ENCODE data around the gene SIAE. TPM values are rescaled to one million over a fixed set of nuclear protein-coding genes. Genes with fewer than 3 reads are reported as not detected.

Gene SIAE
- total RNA-seq, 4 donors from 2014 or later, result 33.9 to 52.5 (median 41.6) TPM

DNA sequence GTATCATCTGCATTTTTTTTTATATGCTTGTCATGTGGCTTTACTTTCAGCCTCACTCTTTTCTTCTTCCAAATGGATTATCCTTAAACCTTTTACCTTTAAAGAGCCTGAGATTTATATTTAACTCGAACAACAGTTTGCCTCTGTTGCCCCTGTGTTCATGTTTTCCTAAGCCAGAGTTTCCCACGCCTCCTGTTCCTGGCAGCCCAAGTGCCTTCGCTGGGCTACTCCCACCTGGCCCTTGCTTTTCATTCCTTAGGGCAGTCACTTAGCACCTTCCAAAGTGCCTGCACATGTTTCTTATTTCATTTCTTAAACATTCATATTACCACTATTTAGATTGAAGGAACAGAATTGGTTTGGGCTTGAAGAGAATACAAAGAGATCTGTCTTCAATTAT is 37.6 kb downstream of the SIAE start:
- TF ChIP-seq, protein P1, sequence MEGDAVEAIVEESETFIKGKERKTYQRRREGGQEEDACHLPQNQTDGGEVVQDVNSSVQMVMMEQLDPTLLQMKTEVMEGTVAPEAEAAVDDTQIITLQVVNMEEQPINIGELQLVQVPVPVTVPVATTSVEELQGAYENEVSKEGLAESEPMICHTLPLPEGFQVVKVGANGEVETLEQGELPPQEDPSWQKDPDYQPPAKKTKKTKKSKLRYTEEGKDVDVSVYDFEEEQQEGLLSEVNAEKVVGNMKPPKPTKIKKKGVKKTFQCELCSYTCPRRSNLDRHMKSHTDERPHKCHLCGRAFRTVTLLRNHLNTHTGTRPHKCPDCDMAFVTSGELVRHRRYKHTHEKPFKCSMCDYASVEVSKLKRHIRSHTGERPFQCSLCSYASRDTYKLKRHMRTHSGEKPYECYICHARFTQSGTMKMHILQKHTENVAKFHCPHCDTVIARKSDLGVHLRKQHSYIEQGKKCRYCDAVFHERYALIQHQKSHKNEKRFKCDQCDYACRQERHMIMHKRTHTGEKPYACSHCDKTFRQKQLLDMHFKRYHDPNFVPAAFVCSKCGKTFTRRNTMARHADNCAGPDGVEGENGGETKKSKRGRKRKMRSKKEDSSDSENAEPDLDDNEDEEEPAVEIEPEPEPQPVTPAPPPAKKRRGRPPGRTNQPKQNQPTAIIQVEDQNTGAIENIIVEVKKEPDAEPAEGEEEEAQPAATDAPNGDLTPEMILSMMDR (IDR thresholded peaks at IDR 0.05), result no peak
- no peak for TF ChIP-seq POLR2A (IDR thresholded peaks at IDR 0.05)
- Histone ChIP-seq H3K9me3 (no peaks in the 10 kb centered on the region), H3K36me3 (peaks cover 57 to 72% of the 10 kb centered on the region in 2 donors), H3K4me1 (no peaks in the 10 kb centered on the region), H3K27me3 (no peaks in the 10 kb centered on the region), H3K27ac (no peak overlapping the region), H3K4me3 (replicated peaks in 1 of 3) (no peak overlapping the region)
- intact Hi-C loops (cut with DNase I), result no loop called here
- 82 to 89% methylated on average over 3 of the region's 3 CpGs for WGBS, 2 donors
- no peak for DNase-seq

DNA sequence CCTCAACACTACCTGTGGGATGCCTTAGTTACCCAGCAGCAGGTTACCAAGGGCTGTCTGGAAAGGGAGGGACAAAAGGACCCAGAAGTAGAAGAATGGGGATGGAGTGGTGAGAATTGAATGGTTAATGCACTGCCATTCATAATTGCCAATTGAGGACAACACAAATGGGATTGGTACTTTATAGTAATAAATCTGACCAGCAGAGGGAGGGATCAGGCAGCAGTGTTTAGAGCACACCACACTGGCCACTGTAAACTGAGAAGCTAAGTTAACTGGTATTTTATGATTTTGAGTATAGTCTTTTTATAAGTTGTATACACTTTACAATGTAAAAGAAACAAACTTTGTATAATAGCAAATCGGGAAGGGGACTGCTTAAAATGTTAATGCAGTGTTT is 40.2 kb downstream of the SIAE start:
- no peak for TF ChIP-seq POLR2A (IDR thresholded peaks at IDR 0.05)
- TF ChIP-seq, protein P1 (IDR thresholded peaks at IDR 0.05), result peak in 1 of 6 experiments; percentile 9
- no peak for DNase-seq
- intact Hi-C loops (cut with DNase I), result no loop called here
- H3K36me3 ChIP-seq, result peaks cover 60 to 72% of the 10 kb centered on the region in 2 donors
- H3K27ac ChIP-seq, result no peak overlapping the region
- no peaks in the 10 kb centered on the region for H3K9me3 ChIP-seq
- no peak overlapping the region for H3K4me3 ChIP-seq (replicated peaks in 1 of 3)
- H3K4me1 ChIP-seq, result no peaks in the 10 kb centered on the region
- no peaks in the 10 kb centered on the region for H3K27me3 ChIP-seq
- 90 to 93% methylated on average over 1 of the region's 1 CpG for WGBS, 2 donors

DNA sequence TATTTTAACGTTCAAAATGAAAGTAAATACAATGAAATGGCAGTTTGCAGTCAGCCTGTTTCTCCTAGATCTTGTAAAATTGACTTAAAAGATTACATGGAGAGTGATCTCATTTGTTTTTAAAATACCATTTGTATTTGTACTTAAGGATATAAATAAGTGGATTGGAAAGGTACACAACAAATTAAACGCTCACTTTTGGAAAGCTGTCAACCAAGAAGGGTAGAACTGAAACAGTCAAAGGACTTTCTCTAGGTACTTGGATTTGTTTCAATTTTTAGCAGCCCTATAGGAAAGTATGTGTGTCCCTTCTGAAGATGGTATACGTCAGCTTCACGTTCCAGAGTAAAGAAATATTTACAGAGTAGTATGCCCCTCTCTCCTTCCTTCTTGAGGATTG is 43.6 kb downstream of the SIAE start:
- Histone ChIP-seq H3K4me3 (replicated peaks in 1 of 3) (no peak overlapping the region), H3K27ac (no peak overlapping the region), H3K4me1 (no peaks in the 10 kb centered on the region), H3K36me3 (peaks cover 56 to 62% of the 10 kb centered on the region in 2 donors), H3K27me3 (no peaks in the 10 kb centered on the region), H3K9me3 (no peaks in the 10 kb centered on the region)
- TF ChIP-seq, protein P1 (IDR thresholded peaks at IDR 0.05), result no peak
- TF ChIP-seq POLR2A (IDR thresholded peaks at IDR 0.05), result no peak
- intact Hi-C loops (cut with DNase I), result no loop called here
- 85 to 88% methylated on average over 4 of the region's 4 CpGs for WGBS, 2 donors
- no peak for DNase-seq

DNA sequence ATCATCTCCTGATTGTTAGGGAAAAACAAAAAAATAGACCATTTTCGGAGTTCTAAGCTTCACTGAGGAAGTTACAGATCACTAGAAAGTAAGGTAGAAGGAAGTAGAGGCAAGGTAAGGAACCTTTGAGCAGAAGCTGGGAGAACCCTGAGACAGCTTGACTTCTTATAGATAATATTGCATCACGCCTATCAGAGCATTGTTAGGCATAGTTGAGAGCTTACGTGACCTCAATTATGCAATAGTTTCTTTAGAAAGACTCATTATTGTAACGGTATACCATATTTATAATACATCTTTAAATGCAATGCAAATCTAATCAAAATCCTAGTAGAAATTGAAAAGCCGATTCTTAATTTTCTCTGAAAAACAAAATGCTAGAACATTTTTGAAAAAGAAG is 46.0 kb downstream of the SIAE start:
- no peak overlapping the region for H3K27ac ChIP-seq
- TF ChIP-seq, protein P1 (IDR thresholded peaks at IDR 0.05), result no peak
- no peak for TF ChIP-seq POLR2A (IDR thresholded peaks at IDR 0.05)
- H3K9me3 ChIP-seq, result no peaks in the 10 kb centered on the region
- H3K4me1 ChIP-seq, result peaks cover 7 to 14% of the 10 kb centered on the region in 2 donors
- H3K27me3 ChIP-seq, result no peaks in the 10 kb centered on the region
- no peak for DNase-seq
- H3K4me3 ChIP-seq (replicated peaks in 1 of 3), result no peak overlapping the region
- intact Hi-C loops (cut with DNase I), result no loop called here
- 95 to 97% methylated on average over 5 of the region's 5 CpGs for WGBS, 2 donors
- H3K36me3 ChIP-seq, result peaks cover 41 to 47% of the 10 kb centered on the region in 2 donors

DNA sequence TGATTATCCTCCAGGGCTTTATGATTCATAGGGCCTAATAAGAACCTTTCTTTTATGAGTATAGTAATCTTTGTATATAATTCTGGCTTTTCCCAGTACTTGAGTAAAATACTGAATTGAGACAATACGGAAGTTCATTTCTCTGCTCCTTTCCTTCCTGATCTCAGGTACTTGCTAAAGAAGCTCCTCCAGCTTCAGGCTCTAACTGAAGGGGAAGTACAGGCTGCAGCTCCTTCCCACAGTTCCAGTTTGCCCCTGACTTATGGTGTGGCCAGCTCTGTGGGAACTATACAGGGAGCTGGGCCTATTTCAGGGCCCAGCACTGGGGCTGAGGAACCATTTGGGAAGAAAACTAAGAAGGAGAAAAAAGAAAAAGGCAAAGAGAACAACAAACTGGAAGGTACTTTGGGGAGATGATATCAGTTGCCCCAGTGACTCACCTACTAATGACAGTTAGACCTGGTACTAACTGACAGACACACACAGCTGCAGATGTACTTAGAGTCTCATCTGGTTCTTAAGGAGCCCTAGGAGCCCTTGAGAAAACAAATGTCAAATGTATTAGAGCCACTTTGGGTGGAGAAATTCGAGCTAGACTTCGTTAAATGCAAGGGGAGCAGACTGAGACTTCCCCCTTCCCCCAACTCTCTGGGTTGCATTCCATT is 47.9 kb downstream of the SIAE start:
- intact Hi-C loops (cut with DNase I), result no loop called here
- peaks cover 10 to 19% of the 10 kb centered on the region in 2 donors for H3K4me1 ChIP-seq
- H3K27me3 ChIP-seq, result no peaks in the 10 kb centered on the region
- TF ChIP-seq POLR2A (IDR thresholded peaks at IDR 0.05), result no peak
- TF ChIP-seq, protein P1 (IDR thresholded peaks at IDR 0.05), result no peak
- H3K27ac ChIP-seq, result no peak overlapping the region
- no peak overlapping the region for H3K4me3 ChIP-seq (replicated peaks in 1 of 3)
- no peak for DNase-seq
- peaks cover 22 to 28% of the 10 kb centered on the region in 2 donors for H3K36me3 ChIP-seq
- no peaks in the 10 kb centered on the region for H3K9me3 ChIP-seq
- WGBS, 2 donors, result 75 to 82% methylated on average over 3 of the region's 3 CpGs
